ENCODE data around the gene CPXM1. TPM values are rescaled to one million over a fixed set of nuclear protein-coding genes. Genes with fewer than 3 reads are reported as not detected.

Gene CPXM1
- total RNA-seq, 5 donors from 2014 or later (not counting 1 experiment from before 2014, with no cell fraction given): 0.20 to 0.90 (median 0.63) TPM

DNA sequence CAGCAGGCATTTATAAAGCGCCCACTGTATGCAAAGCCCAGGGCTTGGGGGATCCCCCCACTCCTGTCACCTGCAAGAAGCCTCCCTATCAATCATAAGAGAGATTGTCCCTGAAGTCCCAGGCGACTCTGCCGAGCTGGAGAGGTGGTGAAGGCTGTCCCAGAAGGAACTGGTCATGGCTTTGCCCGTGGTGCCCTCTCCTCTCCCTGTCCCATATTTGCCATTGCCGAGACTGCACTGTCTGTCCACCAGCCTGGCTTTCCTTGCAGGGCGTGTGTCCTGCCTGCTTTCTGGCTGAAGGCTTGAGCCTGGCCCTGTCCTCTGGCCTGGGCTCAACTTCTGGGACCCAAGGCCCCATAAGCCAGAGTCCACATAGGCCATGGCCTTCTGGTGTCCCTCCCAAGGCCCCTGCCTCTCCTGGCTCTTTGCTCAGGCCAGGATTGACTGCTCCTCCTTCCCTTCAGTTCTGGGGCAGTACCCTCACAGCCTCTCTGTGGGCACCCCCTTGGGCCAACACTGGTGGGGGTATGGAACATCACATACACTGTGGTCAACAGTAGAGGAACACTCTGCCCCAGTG lies 46.9 kb downstream of the CPXM1 start:
- H3K9me3 Mint-ChIP-seq: no peaks in the 10 kb centered on the region
- no peak for DNase-seq
- 68% methylated on average over 4 of the region's 6 CpGs for WGBS (ENCODE audit: insufficient coverage)
- Histone ChIP-seq H3K9me3 (no peaks in the 10 kb centered on the region), H3K4me3 (ENCODE audit: control insufficient read depth in 1 of 2, extremely low read depth in 1 of 2, low read length in 1 of 2) (peak overlapping the region in 1 of 2 donors; percentile 52), H3K36me3 (ENCODE audit: control insufficient read depth in 2 of 2, extremely low read depth in 1 of 2, insufficient read depth in 1 of 2, low read length in 1 of 2) (no peaks in the 10 kb centered on the region), H3K27ac (ENCODE audit: low read length) (no peak overlapping the region), H3K4me1 (ENCODE audit: control insufficient read depth in 1 of 2, extremely low read depth in 1 of 2, insufficient read depth in 2 of 2, low read length in 2 of 2) (peaks cover 16 to 38% of the 10 kb centered on the region in 2 experiments), H3K27me3 (replicated peaks in 1 of 2; ENCODE audit: control insufficient read depth in 2 of 2, extremely low read depth in 1 of 2, insufficient read depth in 2 of 2, low read length in 1 of 2) (peaks cover 11 to 58% of the 10 kb centered on the region in 2 experiments)
- peaks cover 7 to 25% of the 10 kb centered on the region in 2 donors for H3K27me3 Mint-ChIP-seq
- peak overlapping the region; percentile 78 to 86 (median 81) for H3K4me3 Mint-ChIP-seq
- POLR2A ChIA-PET: no interaction called here
- CTCF ChIA-PET: interaction anchor here (0.6 to 3.1 kb wide), 10 partner anchors 8 to 932 kb away, joined by 3 to 18 read pairs (median 4); no protein-coding TSS in a partner anchor
- peak overlapping the region in 1 of 2 donors; percentile 24 for H3K27ac Mint-ChIP-seq
- H3K4me1 Mint-ChIP-seq: peaks cover 28 to 32% (median 31%) of the 10 kb centered on the region in 3 donors
- no peaks in the 10 kb centered on the region for H3K36me3 Mint-ChIP-seq
- ATAC-seq (replicated peaks in 1 of 4): no peak

DNA sequence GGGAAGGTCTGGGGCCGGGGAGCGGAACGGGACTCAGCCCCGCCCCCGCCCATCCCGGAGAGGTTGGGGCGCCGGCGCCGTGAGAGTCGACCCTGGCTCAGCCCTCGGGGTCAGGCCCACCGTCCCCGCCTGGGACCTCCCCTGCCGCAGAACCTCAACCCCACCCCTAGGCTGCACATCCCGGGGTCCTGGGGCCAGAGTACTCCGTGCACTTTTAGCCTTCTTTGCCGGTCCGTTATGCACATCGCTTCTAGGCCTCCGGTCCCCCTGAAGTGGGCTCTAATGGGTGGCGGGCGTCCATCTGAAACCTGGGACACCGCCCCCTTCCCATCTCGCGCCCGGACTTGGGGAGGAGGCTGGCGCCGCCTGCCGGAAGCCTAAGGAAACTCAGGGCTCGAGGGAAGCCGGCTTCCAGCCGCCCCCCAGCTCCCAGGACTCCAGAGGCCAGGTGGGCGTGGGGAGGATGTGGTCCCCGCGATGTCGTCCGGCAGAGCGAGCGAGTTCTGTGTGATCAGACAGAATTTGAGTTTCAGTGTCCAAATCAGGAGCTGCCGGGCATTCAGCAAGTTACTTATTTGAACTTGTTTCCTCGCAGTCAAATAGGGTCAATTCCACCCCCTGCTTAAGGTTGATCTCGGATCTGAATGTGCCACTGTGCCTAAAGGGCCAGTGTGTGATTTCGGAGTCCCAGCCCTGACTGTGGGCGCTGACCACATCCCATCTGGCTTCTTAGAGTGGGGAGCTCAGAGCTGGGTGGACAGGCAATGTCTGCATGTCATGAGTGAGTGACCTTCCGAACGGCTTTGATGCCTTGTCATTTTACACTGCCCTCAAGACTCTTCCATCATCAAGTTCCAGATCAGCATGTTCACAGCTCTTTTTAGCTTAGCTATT lies 47.6 kb downstream of the CPXM1 start:
- H3K27ac ChIP-seq (ENCODE audit: low read length): no peak overlapping the region
- Mint-ChIP-seq H3K4me1 (peaks cover 28 to 32% (median 31%) of the 10 kb centered on the region in 3 donors), H3K36me3 (no peaks in the 10 kb centered on the region), H3K27ac (peak overlapping the region; percentile 24 to 64), H3K27me3 (peaks cover 7 to 19% of the 10 kb centered on the region in 2 donors), H3K9me3 (no peaks in the 10 kb centered on the region), H3K4me3 (peak overlapping the region; percentile 78 to 86 (median 81))
- ATAC-seq (replicated peaks in 1 of 4): peak in 3 of 4 experiments; percentile 35 to 54 (median 39)
- peak in 31 of 35 experiments; percentile 19 to 73 (median 43) for DNase-seq
- ChIA-PET POLR2A (no interaction called here), CTCF (interaction anchor here (0.6 to 3.1 kb wide), 10 partner anchors 9 to 933 kb away, joined by 3 to 18 read pairs (median 4); no protein-coding TSS in a partner anchor)
- H3K36me3 ChIP-seq (ENCODE audit: control insufficient read depth in 2 of 2, extremely low read depth in 1 of 2, insufficient read depth in 1 of 2, low read length in 1 of 2): no peaks in the 10 kb centered on the region
- no peaks in the 10 kb centered on the region for H3K9me3 ChIP-seq
- H3K4me1 ChIP-seq (ENCODE audit: control insufficient read depth in 1 of 2, extremely low read depth in 1 of 2, insufficient read depth in 2 of 2, low read length in 2 of 2): peaks cover 16 to 38% of the 10 kb centered on the region in 2 experiments
- H3K4me3 ChIP-seq (ENCODE audit: control insufficient read depth in 1 of 2, extremely low read depth in 1 of 2, low read length in 1 of 2): peak overlapping the region; percentile 52 to 56
- H3K27me3 ChIP-seq (replicated peaks in 1 of 2; ENCODE audit: control insufficient read depth in 2 of 2, extremely low read depth in 1 of 2, insufficient read depth in 2 of 2, low read length in 1 of 2): peaks cover 11 to 55% of the 10 kb centered on the region in 2 experiments
- WGBS (ENCODE audit: insufficient coverage): 5% methylated on average over 36 of the region's 47 CpGs

DNA sequence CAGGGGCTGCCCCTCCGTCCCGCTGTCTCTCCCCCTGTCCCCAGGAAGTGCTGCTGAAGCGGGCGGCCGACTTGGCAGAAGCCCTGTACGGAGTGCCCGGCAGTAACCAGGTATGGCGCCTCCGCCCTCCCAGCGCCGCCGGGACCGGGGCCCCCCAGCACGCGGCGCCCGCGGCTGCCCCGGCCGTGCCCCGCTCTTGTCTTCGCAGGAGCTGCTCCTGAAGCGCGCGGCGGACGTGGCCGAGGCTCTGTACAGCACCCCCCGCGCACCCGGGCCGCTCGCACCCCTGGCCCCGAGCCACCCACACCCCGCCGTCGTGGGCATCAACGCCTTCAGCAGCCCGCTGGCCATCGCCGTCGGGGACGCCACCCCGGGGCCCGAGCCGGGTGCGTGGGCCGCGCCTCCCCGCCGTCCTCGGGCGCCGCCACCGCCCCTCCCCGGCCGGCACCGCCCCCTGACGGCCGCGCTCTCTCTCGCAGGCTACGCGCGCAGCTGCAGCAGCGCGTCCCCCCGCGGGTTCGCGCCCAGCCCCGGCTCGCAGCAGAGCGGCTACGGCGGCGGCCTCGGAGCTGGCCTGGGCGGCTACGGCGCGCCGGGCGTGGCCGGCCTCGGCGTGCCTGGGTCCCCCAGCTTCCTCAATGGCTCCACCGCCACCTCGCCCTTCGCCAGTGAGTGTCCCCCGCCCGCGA lies 48.4 kb downstream of the CPXM1 start:
- CTCF ChIA-PET: interaction anchor here in 1 of 2 donors (1.9 to 3.1 kb wide), 3 partner anchors 10 to 64 kb away, joined by 8 to 18 read pairs (median 9); no protein-coding TSS in a partner anchor
- H3K4me3 Mint-ChIP-seq: peak overlapping the region in 1 of 3 donors; percentile 86

DNA sequence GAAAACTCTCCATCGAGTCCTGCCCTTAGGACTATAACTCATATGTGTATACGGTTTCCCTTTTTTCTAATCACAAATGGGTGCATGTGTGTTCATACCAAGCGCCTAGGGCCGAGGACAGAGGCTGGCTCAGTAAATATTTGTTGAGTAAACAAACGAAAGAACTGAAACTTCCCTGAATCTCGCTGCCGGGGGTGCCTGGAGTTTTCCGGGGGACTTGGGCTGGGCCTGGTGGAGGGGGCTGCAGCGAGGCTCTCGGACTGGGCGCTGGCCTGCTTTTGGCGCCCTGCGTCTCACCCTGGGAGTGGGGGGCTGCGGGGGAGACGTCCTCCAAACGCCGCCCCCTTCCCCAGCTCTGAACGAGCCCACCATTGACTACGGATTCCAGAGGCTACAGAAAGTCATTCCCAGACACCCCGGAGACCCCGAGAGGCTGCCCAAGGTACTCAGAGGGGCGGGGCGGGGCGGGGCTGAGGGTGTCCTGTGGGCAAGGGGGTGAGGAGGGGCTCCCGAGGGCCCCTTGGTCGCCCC lies 49.0 kb downstream of the CPXM1 start:
- DNase-seq (no peak), ATAC-seq (replicated peaks in 1 of 4) (no peak)
- Histone ChIP-seq H3K36me3 (ENCODE audit: control insufficient read depth in 2 of 2, extremely low read depth in 1 of 2, insufficient read depth in 1 of 2, low read length in 1 of 2) (no peaks in the 10 kb centered on the region), H3K4me3 (ENCODE audit: control insufficient read depth in 1 of 2, extremely low read depth in 1 of 2, low read length in 1 of 2) (peak overlapping the region; percentile 23 to 38), H3K9me3 (no peaks in the 10 kb centered on the region), H3K27ac (ENCODE audit: low read length) (no peak overlapping the region), H3K27me3 (replicated peaks in 1 of 2; ENCODE audit: control insufficient read depth in 2 of 2, extremely low read depth in 1 of 2, insufficient read depth in 2 of 2, low read length in 1 of 2) (peaks cover 9 to 46% of the 10 kb centered on the region in 2 experiments), H3K4me1 (ENCODE audit: control insufficient read depth in 1 of 2, extremely low read depth in 1 of 2, insufficient read depth in 2 of 2, low read length in 2 of 2) (peaks cover 16 to 37% of the 10 kb centered on the region in 2 experiments)
- Mint-ChIP-seq H3K4me3 (peak overlapping the region; percentile 75 to 80 (median 76)), H3K9me3 (no peaks in the 10 kb centered on the region), H3K27ac (peak overlapping the region in 1 of 2 donors; percentile 80), H3K4me1 (peaks cover 28 to 31% (median 30%) of the 10 kb centered on the region in 3 donors), H3K27me3 (peaks cover 1 to 13% of the 10 kb centered on the region in 2 donors), H3K36me3 (no peaks in the 10 kb centered on the region)
- CTCF ChIA-PET: interaction anchor here in 1 of 2 donors (1.1 to 3.1 kb wide), 3 partner anchors 10 to 63 kb away, joined by 5 to 18 read pairs (median 9); no protein-coding TSS in a partner anchor
- POLR2A ChIA-PET: no interaction called here
- WGBS (ENCODE audit: insufficient coverage): 6% methylated on average over 4 of the region's 26 CpGs

More for the DNA sequence above, 48.4 kb downstream of the CPXM1 start:
- DNase-seq: peak in 31 of 35 experiments; percentile 26 to 77 (median 47)
- ATAC-seq (replicated peaks in 1 of 4): peak; percentile 70 to 77 (median 72)
- Histone ChIP-seq H3K9me3 (no peaks in the 10 kb centered on the region), H3K4me1 (ENCODE audit: control insufficient read depth in 1 of 2, extremely low read depth in 1 of 2, insufficient read depth in 2 of 2, low read length in 2 of 2) (peaks cover 16 to 38% of the 10 kb centered on the region in 2 experiments), H3K4me3 (ENCODE audit: control insufficient read depth in 1 of 2, extremely low read depth in 1 of 2, low read length in 1 of 2) (peak overlapping the region; percentile 52 to 56), H3K36me3 (ENCODE audit: control insufficient read depth in 2 of 2, extremely low read depth in 1 of 2, insufficient read depth in 1 of 2, low read length in 1 of 2) (no peaks in the 10 kb centered on the region), H3K27ac (ENCODE audit: low read length) (no peak overlapping the region), H3K27me3 (replicated peaks in 1 of 2; ENCODE audit: control insufficient read depth in 2 of 2, extremely low read depth in 1 of 2, insufficient read depth in 2 of 2, low read length in 1 of 2) (peaks cover 11 to 50% of the 10 kb centered on the region in 2 experiments)
- peaks cover 28 to 32% (median 31%) of the 10 kb centered on the region in 3 donors for H3K4me1 Mint-ChIP-seq
- POLR2A ChIA-PET: no interaction called here
- H3K27ac Mint-ChIP-seq: no peak overlapping the region
- H3K36me3 Mint-ChIP-seq: no peaks in the 10 kb centered on the region
- H3K9me3 Mint-ChIP-seq: no peaks in the 10 kb centered on the region
- WGBS (ENCODE audit: insufficient coverage): under 1% methylated on average over 93 of the region's 93 CpGs
- H3K27me3 Mint-ChIP-seq: peaks cover 7 to 19% of the 10 kb centered on the region in 2 donors

DNA sequence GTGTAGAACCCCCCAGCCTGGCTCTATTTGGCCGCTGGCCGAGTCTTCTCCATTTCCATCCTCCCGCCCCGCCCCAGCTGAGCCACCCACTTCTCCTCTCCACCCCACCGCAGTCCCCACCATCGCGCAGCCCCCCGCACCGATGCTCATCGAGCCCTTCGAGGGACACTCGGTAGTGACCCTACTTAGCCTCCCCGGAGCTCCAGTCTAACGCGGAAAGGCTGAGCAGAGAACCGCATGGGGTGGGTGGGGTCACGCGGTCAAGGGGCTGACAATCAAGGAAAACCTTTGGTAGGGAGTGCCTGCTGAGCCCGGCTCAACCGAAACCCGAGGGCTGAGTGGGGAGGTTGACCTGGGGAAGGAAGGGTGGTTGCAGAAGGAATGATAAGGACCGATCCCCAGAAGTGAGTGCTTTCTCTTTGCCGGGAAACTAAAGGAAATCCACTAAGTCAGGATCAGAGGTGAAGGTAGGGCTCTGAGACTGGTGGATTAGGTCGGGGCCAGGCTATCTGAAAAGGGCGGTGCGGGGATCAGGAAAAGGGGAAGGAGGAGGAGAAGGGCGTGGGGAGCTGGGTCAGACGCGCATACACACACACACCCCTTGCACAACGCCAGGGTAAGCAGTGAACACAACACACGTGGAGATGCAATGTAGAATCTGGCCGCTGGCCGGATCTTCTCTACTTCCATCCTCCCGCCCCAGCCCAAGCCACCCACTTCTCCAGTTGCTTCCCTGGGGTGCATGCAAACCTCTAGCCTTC lies 49.8 kb downstream of the CPXM1 start:
- 8% methylated on average over 22 of the region's 34 CpGs for WGBS (ENCODE audit: insufficient coverage)
- Histone ChIP-seq H3K27ac (ENCODE audit: low read length) (no peak overlapping the region), H3K27me3 (replicated peaks in 1 of 2; ENCODE audit: control insufficient read depth in 2 of 2, extremely low read depth in 1 of 2, insufficient read depth in 2 of 2, low read length in 1 of 2) (peaks cover 6 to 39% of the 10 kb centered on the region in 2 experiments), H3K9me3 (no peaks in the 10 kb centered on the region), H3K4me1 (ENCODE audit: control insufficient read depth in 1 of 2, extremely low read depth in 1 of 2, insufficient read depth in 2 of 2, low read length in 2 of 2) (peaks cover 16 to 33% of the 10 kb centered on the region in 2 experiments), H3K4me3 (ENCODE audit: control insufficient read depth in 1 of 2, extremely low read depth in 1 of 2, low read length in 1 of 2) (peak overlapping the region; percentile 17 to 38), H3K36me3 (ENCODE audit: control insufficient read depth in 2 of 2, extremely low read depth in 1 of 2, insufficient read depth in 1 of 2, low read length in 1 of 2) (no peaks in the 10 kb centered on the region)
- ATAC-seq (replicated peaks in 1 of 4) (no peak), DNase-seq (peak in 2 of 35 experiments; percentile 15 to 40)
- peak overlapping the region; percentile 12 to 80 for H3K27ac Mint-ChIP-seq
- H3K36me3 Mint-ChIP-seq: no peaks in the 10 kb centered on the region
- peaks cover 0 to 9% of the 10 kb centered on the region in 2 donors for H3K27me3 Mint-ChIP-seq
- ChIA-PET POLR2A (no interaction called here), CTCF (interaction anchor here in 1 of 2 donors (0.9 to 1.1 kb wide), 2 partner anchors 21 to 62 kb away, joined by 4 to 5 read pairs; no protein-coding TSS in a partner anchor)
- peaks cover 28 to 31% (median 30%) of the 10 kb centered on the region in 3 donors for H3K4me1 Mint-ChIP-seq
- peak overlapping the region; percentile 75 to 80 (median 76) for H3K4me3 Mint-ChIP-seq
- no peaks in the 10 kb centered on the region for H3K9me3 Mint-ChIP-seq
